HAP-1 (cell line): ENCODE measurements around the gene ADCY7.

Experiments used
- DNase-seq, 2 experiments: peaks; one replicate each; pipeline ENCODE4 v3.0.0-alpha.2; 2016 to 2020; ENCODE audit warnings: low spot score in 2 of 2
- H3K27me3 ChIP-seq: fragments of 250-450 bp; sonication (Bioruptor Pico); 2 replicates; pipeline ENCODE4 v1.5.1; 2020; ENCODE audit warnings: low read depth, mild to moderate bottlenecking, moderate library complexity
- H3K36me3 ChIP-seq: fragments of 250-450 bp; sonication (Bioruptor Pico); replicated peaks from 2 replicates; pipeline ENCODE4 v1.5.1; 2020; ENCODE audit warnings: mild to moderate bottlenecking
- H3K4me1 ChIP-seq: fragments of 250-450 bp; sonication (Bioruptor Pico); 2 replicates; pipeline ENCODE4 v1.5.1; 2020; ENCODE audit warnings: mild to moderate bottlenecking
- H3K4me3 ChIP-seq: fragments of 250-450 bp; sonication (Bioruptor Pico); 2 replicates; pipeline ENCODE4 v1.5.1; 2020; ENCODE audit warnings: mild to moderate bottlenecking, moderate library complexity
- H3K9me3 ChIP-seq: fragments of 250-450 bp; sonication (Bioruptor Pico); 2 replicates; pipeline ENCODE4 v1.5.1; 2020; ENCODE audit warnings: mild to moderate bottlenecking, moderate library complexity
- in situ Hi-C: fragments of 300-500 bp; cut with MboI; formaldehyde crosslinking; loops from 3 replicates; pipeline ENCODE4 v1.14.3; 2020; ENCODE audit warnings: low sequenced_read_pairs, inconsistent platforms, mixed read lengths

ADCY7 gene

GRCh38 chr16:50365791-50366575, 99.6 kb downstream of the ADCY7 start:
- Histone ChIP-seq H3K27me3 (no peaks in the 10 kb centered on the region), H3K36me3 (peaks cover 46% of the 10 kb centered on the region), H3K4me1 (peaks cover 10% of the 10 kb centered on the region; the same call in 1 of the 2 replicates), H3K4me3 (no peak overlapping the region), H3K9me3 (no peaks in the 10 kb centered on the region)
- DNase-seq: no peak
- in situ Hi-C loops: loop anchor here (25.0 kb wide), 1 partner anchor 446 kb away; no protein-coding TSS in a partner anchor
